Uterus (tissue), 2 donors: ENCODE results near the gene OSTM1.

Source experiments
- POLR2A ChIP-seq, 2 donors: fragments of 450-650 bp; IDR thresholded peaks; one replicate each; pipeline ENCODE4 v1.6.1; 2016; ENCODE audit warnings: antibody characterized with exemption in 2 of 2, mild to moderate bottlenecking in 1 of 2, moderate library complexity in 1 of 2
- TF ChIP-seq, protein P1 (sequence below), 4 experiments: fragments of 200-600 bp in 2 of 4; fragments of 450-650 bp in 2 of 4; sonication (generic) in 2 of 4; IDR thresholded peaks; one replicate each; pipeline ENCODE4 v1.5.1; 2016 to 2019; ENCODE audit warnings: antibody characterized with exemption in 4 of 4, mild to moderate bottlenecking in 2 of 4, moderate library complexity in 1 of 4

DNA sequence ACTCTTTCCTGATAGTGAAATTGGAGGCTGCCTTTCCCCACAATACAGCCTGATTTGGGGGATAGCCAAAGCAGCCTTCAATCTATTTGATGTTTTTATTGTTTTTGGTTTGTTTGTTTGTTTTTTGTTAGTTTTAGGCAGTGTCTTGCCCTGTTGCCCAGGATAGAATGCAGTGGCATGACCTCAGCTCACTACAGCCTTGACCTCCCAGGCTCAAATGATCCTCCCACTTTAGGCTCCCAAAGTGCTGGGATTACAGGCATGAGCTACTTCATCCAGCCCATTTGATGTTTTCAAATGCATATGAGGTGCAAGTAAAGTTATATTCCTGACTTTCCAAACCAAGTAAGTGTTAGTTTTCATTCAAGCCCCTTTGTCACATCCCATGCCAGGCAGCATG, 75.2 kb downstream of the OSTM1 start:
- TF ChIP-seq, protein P1, sequence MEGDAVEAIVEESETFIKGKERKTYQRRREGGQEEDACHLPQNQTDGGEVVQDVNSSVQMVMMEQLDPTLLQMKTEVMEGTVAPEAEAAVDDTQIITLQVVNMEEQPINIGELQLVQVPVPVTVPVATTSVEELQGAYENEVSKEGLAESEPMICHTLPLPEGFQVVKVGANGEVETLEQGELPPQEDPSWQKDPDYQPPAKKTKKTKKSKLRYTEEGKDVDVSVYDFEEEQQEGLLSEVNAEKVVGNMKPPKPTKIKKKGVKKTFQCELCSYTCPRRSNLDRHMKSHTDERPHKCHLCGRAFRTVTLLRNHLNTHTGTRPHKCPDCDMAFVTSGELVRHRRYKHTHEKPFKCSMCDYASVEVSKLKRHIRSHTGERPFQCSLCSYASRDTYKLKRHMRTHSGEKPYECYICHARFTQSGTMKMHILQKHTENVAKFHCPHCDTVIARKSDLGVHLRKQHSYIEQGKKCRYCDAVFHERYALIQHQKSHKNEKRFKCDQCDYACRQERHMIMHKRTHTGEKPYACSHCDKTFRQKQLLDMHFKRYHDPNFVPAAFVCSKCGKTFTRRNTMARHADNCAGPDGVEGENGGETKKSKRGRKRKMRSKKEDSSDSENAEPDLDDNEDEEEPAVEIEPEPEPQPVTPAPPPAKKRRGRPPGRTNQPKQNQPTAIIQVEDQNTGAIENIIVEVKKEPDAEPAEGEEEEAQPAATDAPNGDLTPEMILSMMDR (IDR thresholded peaks at IDR 0.05): no peak
- TF ChIP-seq POLR2A (IDR thresholded peaks at IDR 0.05): no peak
